GM18505 (cell line): ENCODE measurements around the gene DOCK11.

Experiments used
- ATAC-seq: cut with Tn5 transposase; IDR thresholded peaks from one replicate; pipeline ENCODE4 v1.9.1; 2021; ENCODE audit not compliant: unreplicated experiment
- POLR2A ChIP-seq: IDR thresholded peaks from 4 replicates; pipeline ENCODE4 v1.6.1; 2011; ENCODE audit warnings: borderline replicate concordance; ENCODE audit not compliant: insufficient read depth, insufficient read length; ENCODE audit errors: extremely low read depth

DOCK11 gene

DNA sequence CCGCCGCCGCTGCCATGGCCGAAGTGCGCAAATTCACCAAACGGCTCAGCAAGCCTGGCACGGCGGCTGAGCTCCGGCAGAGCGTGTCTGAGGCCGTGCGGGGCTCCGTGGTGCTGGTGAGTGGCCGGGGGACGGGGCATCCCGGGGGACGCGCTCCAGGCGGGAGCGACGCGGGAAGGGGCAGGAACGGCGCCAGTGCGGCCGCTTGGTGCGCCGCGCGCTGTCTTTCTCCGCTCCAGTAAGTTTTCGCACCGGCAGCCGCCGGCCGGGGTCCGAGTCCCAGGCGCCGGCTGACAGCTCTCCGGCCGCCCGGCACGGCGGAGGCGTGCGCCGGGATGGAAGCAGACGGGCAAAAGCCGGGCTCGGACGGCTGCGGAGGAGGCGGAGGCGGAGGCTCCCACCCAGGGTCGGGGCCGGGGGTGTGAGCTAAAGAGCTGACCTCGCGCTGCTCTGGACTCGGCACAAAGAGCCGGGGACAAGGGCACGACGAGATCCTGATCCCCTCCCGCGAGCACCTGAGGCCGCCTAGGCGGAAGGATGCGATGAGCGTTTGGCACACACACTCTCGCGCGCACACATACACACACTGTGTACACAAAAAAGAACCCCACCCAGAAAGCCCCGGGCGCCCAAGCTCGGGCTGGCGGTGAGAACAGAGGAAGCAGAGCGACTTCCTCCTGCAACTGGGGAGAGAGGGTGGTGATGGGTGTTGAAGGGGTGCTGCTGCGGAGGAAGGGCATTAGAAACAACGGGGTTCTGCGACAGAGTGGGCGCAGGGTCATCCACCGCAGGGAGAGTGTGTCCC lies 545 bp downstream of the DOCK11 start:
- peak; percentile 72 for TF ChIP-seq POLR2A

DNA sequence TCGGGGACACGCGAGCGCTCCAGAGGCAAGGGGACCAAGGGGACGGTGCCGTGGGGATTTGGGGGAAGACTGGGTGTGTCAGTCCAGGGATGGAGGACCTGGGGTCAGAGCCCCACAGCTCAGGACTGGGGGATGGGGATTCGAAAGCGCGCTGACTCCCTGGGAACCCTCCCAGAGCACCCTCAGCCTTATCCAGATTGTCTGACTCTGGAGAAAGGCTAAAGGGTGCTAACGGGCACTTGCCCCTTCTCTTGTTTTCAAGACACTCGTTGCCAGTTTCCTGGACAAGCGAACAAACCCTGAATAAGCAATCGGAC lies 1.1 kb downstream of the DOCK11 start:
- ATAC-seq = no peak
- TF ChIP-seq POLR2A = no peak

More for the DNA sequence above, 545 bp downstream of the DOCK11 start:
- peak; percentile 56 for ATAC-seq

DNA sequence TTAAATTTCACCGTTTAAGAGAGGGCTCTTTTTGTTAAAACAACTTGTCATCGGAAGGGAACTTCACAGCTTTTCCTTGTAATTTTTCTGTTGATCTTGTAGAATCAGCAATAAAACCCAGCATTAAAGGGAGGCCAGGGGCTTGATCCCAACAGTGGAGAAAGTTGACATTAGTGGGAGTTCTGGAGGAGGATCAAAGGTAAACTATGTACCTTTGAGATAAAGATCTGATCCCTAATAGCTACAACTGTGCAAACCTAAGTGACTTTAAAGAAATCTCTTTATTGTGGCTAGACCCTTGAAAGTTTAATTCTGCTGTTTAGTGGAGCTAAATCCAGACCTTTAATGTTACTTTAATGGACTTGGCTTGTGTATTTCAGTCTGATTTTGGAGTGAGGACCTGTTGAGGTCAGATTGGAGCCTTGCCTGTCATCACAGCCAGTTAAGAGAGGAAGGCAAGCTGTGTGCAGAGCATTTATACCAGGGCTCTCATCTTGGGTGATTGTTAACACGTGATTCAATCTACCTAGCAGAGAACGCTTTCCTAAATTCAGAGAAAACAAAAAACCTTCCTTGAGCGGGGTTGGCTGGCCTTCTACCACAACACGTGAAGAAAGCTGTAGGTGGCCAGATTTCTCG lies 1.7 kb downstream of the DOCK11 start:
- ATAC-seq = no peak
- TF ChIP-seq POLR2A = peak; percentile 40

GRCh38 chrX:118498351-118498750 lies 2.7 kb downstream of the DOCK11 start:
- no peak for ATAC-seq
- TF ChIP-seq POLR2A = no peak

GRCh38 chrX:118498755-118499154 lies 3.1 kb downstream of the DOCK11 start:
- ATAC-seq = no peak
- no peak for TF ChIP-seq POLR2A

DNA sequence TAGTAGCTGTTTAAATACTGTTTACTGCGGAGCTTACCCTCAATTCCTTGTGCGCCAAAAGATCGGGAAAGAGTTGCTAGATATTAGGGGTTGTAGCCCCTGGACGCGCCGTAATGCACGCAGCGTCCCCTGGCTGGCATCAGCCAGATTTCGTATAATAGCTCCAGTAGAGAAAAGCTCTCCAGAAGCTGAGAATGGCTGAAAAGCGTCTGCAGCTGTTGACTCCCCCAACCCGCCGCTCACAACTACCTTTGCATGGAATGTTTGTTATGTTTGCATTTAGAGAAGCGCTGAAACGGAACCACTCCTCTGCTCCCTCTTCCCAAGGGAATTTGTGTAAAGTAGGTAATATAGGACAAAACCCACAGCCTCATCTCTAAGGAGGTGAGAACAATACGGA lies 3.7 kb downstream of the DOCK11 start:
- no peak for TF ChIP-seq POLR2A
- no peak for ATAC-seq

DNA sequence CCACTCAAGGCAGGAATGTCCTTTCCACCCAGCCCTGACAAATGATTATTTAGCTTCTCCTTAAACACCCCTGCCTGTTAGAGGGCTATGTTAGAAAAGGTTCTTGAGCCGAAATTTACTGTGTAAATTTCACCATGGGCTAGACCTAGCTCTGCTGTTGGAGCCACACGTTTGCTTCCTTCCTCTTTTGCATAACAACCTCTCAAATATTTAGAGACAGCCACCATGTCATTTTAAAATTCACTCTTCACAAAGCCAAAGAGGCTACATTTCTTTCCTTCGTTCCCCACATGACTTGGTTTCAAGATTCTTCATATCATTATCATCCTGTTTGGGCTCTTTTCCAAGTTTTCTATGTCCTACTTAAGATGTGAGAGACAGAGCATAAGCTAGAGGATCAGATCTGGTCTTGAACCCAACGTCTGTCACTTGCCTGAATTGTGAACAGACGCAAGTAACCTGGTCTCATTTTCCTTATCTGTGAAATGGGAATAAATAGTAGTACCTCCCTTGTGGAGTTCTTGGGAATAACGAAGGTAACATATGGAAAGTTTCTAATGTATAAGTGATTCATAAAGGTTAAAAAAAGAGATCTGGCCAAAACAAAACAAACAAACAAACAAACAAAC lies 6.7 kb downstream of the DOCK11 start:
- TF ChIP-seq POLR2A = no peak
- ATAC-seq = no peak

DNA sequence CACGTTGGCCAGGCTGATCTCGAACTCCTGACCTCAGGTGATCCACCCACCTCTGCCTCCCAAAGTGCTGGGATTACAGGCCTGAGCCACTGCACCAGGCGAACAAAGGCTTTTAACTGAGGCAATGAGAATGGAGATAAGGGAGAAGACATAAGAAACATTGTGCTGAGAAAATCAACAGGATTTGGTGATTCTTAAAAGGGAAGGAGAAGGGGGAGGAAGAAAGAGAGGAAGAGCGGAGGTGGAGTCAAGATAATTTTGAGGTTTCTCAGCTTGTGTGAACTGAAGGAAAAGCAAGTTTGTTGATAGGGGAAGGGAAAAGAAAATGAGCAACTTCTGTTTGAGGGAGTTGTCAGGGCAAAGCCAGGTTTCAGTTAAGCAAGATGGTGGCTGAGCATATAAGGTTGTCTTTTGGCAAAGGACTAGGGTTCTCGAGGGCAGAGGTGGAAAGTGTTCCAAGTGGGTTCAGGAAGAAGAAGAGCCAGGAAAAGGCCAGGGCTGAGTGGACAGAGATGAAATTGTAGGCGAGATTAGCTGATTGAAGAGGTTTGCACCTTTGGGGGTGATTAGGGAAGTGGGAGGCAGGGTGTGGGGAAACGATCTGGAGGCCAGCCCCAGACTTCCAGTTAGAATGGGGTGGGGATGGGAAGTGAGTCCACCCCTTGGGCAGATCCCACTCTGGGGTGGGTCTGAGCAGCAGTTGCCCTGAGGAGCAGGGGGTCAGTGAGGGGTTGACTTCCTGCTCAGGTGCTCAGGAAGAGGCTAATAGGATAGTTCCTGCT lies 7.8 kb downstream of the DOCK11 start:
- no peak for ATAC-seq
- no peak for TF ChIP-seq POLR2A

- TF ChIP-seq POLR2A = no peak
- no peak for ATAC-seq
These were observed 9.0 kb downstream of the DOCK11 start for GRCh38 chrX:118504581-118504980.

- no peak for ATAC-seq
- no peak for TF ChIP-seq POLR2A
These were observed 11.3 kb downstream of the DOCK11 start for GRCh38 chrX:118506805-118507480.

DNA sequence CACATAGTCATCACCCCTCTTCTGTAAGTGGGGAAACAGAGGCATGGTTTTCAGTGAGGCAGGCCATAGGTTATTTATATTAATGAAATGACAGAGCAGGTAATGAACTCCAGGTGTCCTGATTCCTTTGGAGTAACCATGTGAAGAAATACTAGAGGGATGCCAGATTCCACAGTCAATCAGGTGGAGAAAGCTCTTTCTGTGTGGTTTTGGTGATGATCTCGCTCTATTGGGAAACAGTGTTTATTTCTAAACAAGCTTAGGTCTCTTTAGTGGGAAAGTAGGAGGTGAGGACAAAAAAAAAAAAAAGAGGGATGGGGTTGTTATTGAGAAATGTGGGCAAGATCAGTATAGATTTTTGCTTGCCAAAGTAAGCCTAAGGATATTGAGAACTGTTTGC lies 12.2 kb downstream of the DOCK11 start:
- no peak for ATAC-seq
- TF ChIP-seq POLR2A = no peak

DNA sequence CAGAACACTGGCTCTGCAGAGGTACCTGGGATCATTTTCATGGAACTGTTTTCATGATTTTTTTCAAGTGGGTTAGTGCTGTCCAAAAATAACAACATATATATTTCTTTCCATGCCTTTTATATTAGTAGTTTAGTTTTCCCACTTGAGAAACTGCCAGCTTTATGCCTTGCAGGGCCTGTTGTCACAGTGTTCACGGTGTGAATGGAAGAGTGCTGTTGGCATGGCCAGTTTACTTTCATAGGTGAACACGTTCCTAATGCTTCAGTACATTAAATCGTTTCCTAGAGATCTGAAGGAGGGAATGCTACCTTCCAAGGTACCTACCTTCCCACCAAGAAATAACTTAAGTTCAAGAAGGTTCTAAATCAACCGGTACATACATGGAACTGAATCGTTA lies 12.6 kb downstream of the DOCK11 start:
- no peak for ATAC-seq
- TF ChIP-seq POLR2A = no peak

- ATAC-seq = no peak
- TF ChIP-seq POLR2A = no peak
These were observed 13.0 kb downstream of the DOCK11 start for GRCh38 chrX:118508635-118509034.
